HepG2 (cell line): ENCODE results near the gene UCKL1. TPM values are rescaled to one million over a fixed set of nuclear protein-coding genes. Genes with fewer than 3 reads are reported as not detected.

Experiments used
- EP300 ChIP-seq, 3 experiments: sonication (generic) in 1 of 3; formaldehyde crosslinking in 1 of 3; IDR thresholded peaks; 2 replicates each; pipeline versions ENCODE4 v1.5.1 to v1.6.1; 2011 to 2020; ENCODE audit warnings: low read depth in 2 of 3, low read length in 2 of 3, borderline replicate concordance in 1 of 3, improper control_type of control experiment in 1 of 3, mild to moderate bottlenecking in 1 of 3, missing genetic modification reagents in 1 of 3, moderate library complexity in 1 of 3
- HMG20B ChIP-seq: conservative IDR thresholded peaks from 2 replicates; pipeline ENCODE4 v1.6.1; 2016; ENCODE audit warnings: missing genetic modification reagents, missing compliant biosample characterization
- JDP2 ChIP-seq: sonication (generic); formaldehyde crosslinking; IDR thresholded peaks from 2 replicates; pipeline ENCODE4 v1.8.1; 2022; ENCODE audit warnings: missing genetic modification reagents, borderline replicate concordance
- PAWR ChIP-seq: sonication (generic); formaldehyde crosslinking; IDR thresholded peaks from 2 replicates; pipeline ENCODE4 v1.4.0; 2020; ENCODE audit warnings: missing genetic modification reagents, mild to moderate bottlenecking, borderline replicate concordance
- POLR2AphosphoS5 ChIP-seq: IDR thresholded peaks from 2 replicates; pipeline ENCODE4 v1.6.1; 2012; ENCODE audit warnings: low read depth, low read length
- SATB2 ChIP-seq: sonication (generic); formaldehyde crosslinking; IDR thresholded peaks from 2 replicates; pipeline ENCODE4 v1.5.0; 2020; ENCODE audit warnings: missing genetic modification reagents
- SNAI1 ChIP-seq: sonication (generic); formaldehyde crosslinking; IDR thresholded peaks from 2 replicates; pipeline ENCODE4 v1.5.0; 2020; ENCODE audit warnings: mild to moderate bottlenecking, missing genetic modification reagents, borderline replicate concordance
- SNAPC2 ChIP-seq: sonication (generic); formaldehyde crosslinking; IDR thresholded peaks from 2 replicates; pipeline ENCODE4 v1.8.1; 2022; ENCODE audit warnings: mild to moderate bottlenecking, missing genetic modification reagents
- ZNF230 ChIP-seq: sonication (generic); formaldehyde crosslinking; IDR thresholded peaks from 2 replicates; pipeline ENCODE4 v1.4.0; 2020; ENCODE audit warnings: mild to moderate bottlenecking, missing genetic modification reagents
- ZNF326 ChIP-seq: sonication (generic); formaldehyde crosslinking; IDR thresholded peaks from 2 replicates; pipeline ENCODE4 v1.4.0; 2020; ENCODE audit warnings: missing genetic modification reagents, borderline replicate concordance
- ZNF510 ChIP-seq: sonication (generic); formaldehyde crosslinking; IDR thresholded peaks from 2 replicates; pipeline ENCODE4 v1.4.0; 2020; ENCODE audit warnings: low read depth, mild to moderate bottlenecking, missing genetic modification reagents
- ZNF556 ChIP-seq: sonication (generic); formaldehyde crosslinking; IDR thresholded peaks from 2 replicates; pipeline ENCODE4 v1.4.0; 2020; ENCODE audit warnings: mild to moderate bottlenecking, missing genetic modification reagents, borderline replicate concordance
- ZNF558 ChIP-seq: sonication (generic); formaldehyde crosslinking; IDR thresholded peaks from 2 replicates; pipeline ENCODE4 v1.9.0; 2022; ENCODE audit warnings: mild to moderate bottlenecking, missing genetic modification reagents, borderline replicate concordance
- polyA plus RNA-seq, 8 experiments: library from polyadenylated mRNA; depleted of rRNA in 3 of 8; stranded (reverse) in 7 of 8; unstranded in 1 of 8; fragments of >200 nt; fragmentation: Illumina TruSeq in 4 of 8; extraction: Trizol in 4 of 8; gene quantifications; 2 replicates each; pipeline versions ENCODE4 v1.2.1 to v1.2.3, GENCODE V29; 2011 to 2016; ENCODE audit warnings: low read depth in 4 of 8, missing spikeins in 1 of 8, mixed read lengths in 1 of 8; ENCODE audit not compliant: insufficient read depth in 1 of 8
- total RNA-seq, 5 experiments: library from RNA; depleted of rRNA; stranded (reverse); fragments of >200 nt; fragmentation: Illumina TruSeq; extraction: Trizol; gene quantifications; 2 replicates each; pipeline ENCODE4 v1.2.3, GENCODE V29; 2016; ENCODE audit warnings: low read depth in 1 of 5
- TF ChIP-seq, protein P1 (sequence below): sonication (generic); formaldehyde crosslinking; IDR thresholded peaks from 2 replicates; pipeline ENCODE4 v1.4.0; 2020; ENCODE audit warnings: mild to moderate bottlenecking, low read depth, missing genetic modification reagents
- TF ChIP-seq, protein P2 (sequence below): sonication (generic); formaldehyde crosslinking; IDR thresholded peaks from 2 replicates; pipeline ENCODE4 v1.8.1; 2023; ENCODE audit warnings: mild to moderate bottlenecking, inconsistent platforms, moderate library complexity, missing genetic modification reagents, borderline replicate concordance
- TF ChIP-seq, protein P3 (sequence below): sonication (generic); formaldehyde crosslinking; IDR thresholded peaks from 2 replicates; pipeline ENCODE4 v1.5.1; 2020; ENCODE audit warnings: mild to moderate bottlenecking, missing genetic modification reagents, borderline replicate concordance
- TF ChIP-seq, protein P4 (sequence below): sonication (generic); formaldehyde crosslinking; IDR thresholded peaks from 2 replicates; pipeline ENCODE4 v1.4.0; 2020; ENCODE audit warnings: missing genetic modification reagents

UCKL1 gene
- total and polyA plus RNA-seq, 2 of the 13 experiments (the other 11 are each of a cell fraction or from before 2014, with no cell fraction given), result 50.2 to 126 TPM

DNA sequence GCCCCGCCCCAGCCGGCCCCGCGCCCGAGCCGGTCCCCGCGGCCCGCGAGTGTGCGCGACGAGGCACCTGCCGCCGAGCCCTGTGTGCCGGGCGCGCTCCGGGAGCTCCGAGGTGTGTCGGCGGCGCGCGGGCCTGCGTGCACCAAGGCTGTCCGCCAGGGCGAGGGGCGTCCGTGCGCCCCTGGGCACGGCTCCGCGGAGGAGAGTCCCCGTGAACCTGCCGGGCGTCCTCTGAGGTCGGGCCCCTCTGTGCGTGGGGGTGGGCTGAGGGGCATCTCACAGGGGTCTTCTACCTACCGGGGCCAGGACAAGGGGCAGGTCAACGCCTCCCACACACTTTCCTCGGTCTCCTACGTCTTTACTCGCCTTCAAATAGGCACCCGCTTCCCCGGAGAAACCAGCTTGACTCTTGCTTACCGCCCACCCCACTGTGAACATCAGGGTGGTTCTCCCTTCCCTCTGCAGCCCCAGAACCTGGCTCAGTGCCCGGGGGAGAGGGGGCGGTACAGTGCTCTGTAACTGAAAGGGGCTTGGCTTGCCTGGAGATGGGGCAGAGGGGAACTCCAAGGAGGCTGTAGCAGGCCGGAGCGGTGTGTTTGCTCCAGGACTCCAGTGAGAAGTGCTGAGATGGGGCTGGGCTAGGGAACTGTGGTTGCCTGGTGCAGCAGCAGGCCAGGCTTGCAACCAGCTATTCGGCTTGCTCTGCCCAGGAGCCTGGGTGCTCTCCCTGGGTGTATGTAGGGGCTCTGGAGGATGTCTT, 23.5 kb upstream of the UCKL1 start, which contains the start of gene SAMD10 (continued):
- TF ChIP-seq, protein P1, sequence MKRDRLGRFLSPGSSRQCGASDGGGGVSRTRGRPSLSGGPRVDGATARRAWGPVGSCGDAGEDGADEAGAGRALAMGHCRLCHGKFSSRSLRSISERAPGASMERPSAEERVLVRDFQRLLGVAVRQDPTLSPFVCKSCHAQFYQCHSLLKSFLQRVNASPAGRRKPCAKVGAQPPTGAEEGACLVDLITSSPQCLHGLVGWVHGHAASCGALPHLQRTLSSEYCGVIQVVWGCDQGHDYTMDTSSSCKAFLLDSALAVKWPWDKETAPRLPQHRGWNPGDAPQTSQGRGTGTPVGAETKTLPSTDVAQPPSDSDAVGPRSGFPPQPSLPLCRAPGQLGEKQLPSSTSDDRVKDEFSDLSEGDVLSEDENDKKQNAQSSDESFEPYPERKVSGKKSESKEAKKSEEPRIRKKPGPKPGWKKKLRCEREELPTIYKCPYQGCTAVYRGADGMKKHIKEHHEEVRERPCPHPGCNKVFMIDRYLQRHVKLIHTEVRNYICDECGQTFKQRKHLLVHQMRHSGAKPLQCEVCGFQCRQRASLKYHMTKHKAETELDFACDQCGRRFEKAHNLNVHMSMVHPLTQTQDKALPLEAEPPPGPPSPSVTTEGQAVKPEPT (CRISPR knock-in tag), result no peak
- no peak; the same call in 1 of the 2 replicates for TF ChIP-seq JDP2 (CRISPR knock-in tag)
- TF ChIP-seq PAWR, result no peak
- peak; percentile 88; the same call in 1 of the 2 replicates for TF ChIP-seq SNAI1 (CRISPR knock-in tag)
- no peak for TF ChIP-seq ZNF326 (CRISPR knock-in tag)
- TF ChIP-seq SNAPC2 (CRISPR knock-in tag), result no peak; the same call in 1 of the 2 replicates
- TF ChIP-seq, protein P2, sequence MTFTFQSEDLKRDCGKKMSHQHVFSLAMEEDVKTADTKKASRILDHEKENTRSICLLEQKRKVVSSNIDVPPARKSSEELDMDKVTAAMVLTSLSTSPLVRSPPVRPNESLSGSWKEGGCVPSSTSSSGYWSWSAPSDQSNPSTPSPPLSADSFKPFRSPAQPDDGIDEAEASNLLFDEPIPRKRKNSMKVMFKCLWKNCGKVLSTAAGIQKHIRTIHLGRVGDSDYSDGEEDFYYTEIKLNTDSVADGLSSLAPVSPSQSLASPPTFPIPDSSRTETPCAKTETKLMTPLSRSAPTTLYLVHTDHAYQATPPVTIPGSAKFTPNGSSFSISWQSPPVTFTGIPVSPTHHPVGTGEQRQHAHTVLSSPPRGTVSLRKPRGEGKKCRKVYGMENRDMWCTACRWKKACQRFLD (CRISPR knock-in tag), result no peak; the same call in 1 of the 2 replicates
- TF ChIP-seq EP300 (IDR thresholded peaks at IDR 0.05; ENCODE audit: low read depth in 2 of 2, low read length in 2 of 2), result no peak
- no peak for TF ChIP-seq EP300 (CRISPR knock-in tag; IDR thresholded peaks at IDR 0.05; ENCODE audit: borderline replicate concordance)
- TF ChIP-seq, protein P3, sequence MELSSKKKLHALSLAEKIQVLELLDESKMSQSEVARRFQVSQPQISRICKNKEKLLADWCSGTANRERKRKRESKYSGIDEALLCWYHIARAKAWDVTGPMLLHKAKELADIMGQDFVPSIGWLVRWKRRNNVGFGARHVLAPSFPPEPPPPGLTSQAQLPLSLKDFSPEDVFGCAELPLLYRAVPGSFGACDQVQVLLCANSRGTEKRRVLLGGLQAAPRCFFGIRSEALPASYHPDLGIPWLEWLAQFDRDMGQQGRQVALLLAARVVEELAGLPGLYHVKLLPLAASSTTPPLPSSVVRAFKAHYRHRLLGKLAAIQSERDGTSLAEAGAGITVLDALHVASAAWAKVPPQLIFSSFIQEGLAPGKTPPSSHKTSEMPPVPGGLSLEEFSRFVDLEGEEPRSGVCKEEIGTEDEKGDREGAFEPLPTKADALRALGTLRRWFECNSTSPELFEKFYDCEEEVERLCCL (CRISPR knock-in tag), result no peak
- TF ChIP-seq POLR2AphosphoS5, result no peak; the same call in 1 of the 2 replicates
- TF ChIP-seq SATB2 (CRISPR knock-in tag), result 0 out of 2 replicates have a peak, but pooled peaks have one; percentile 22
- TF ChIP-seq, protein P4, sequence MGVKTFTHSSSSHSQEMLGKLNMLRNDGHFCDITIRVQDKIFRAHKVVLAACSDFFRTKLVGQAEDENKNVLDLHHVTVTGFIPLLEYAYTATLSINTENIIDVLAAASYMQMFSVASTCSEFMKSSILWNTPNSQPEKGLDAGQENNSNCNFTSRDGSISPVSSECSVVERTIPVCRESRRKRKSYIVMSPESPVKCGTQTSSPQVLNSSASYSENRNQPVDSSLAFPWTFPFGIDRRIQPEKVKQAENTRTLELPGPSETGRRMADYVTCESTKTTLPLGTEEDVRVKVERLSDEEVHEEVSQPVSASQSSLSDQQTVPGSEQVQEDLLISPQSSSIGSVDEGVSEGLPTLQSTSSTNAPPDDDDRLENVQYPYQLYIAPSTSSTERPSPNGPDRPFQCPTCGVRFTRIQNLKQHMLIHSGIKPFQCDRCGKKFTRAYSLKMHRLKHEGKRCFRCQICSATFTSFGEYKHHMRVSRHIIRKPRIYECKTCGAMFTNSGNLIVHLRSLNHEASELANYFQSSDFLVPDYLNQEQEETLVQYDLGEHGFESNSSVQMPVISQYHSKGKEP, result no peak
- TF ChIP-seq HMG20B (CRISPR knock-in tag), result 0 out of 2 replicates have a peak, but pooled peaks have one; percentile 46
- no peak; the same call in 1 of the 2 replicates for TF ChIP-seq ZNF558 (CRISPR knock-in tag)
- no peak for TF ChIP-seq ZNF230 (CRISPR knock-in tag)
- no peak; the same call in 1 of the 2 replicates for TF ChIP-seq ZNF510 (CRISPR knock-in tag)
- no peak for TF ChIP-seq ZNF556 (CRISPR knock-in tag)
